Keratinocyte (primary cell): ENCODE measurements around the gene FBLN1. TPM values are rescaled to one million over a fixed set of nuclear protein-coding genes. Genes with fewer than 3 reads are reported as not detected.

Experiments
- DNase-seq: peaks from one replicate; pipeline ENCODE4 v3.0.0-alpha.2; 2011; ENCODE audit warnings: low read depth, missing footprints, low spot score
- FAIRE-seq: peaks from 2 replicates; lab custom pipeline; 2011; peaks lifted over from hg19 to GRCh38; lab: Jason Lieb, UNC
- H2AFZ ChIP-seq: 2 replicates; pipeline ENCODE4 v1.6.0; 2012; ENCODE audit warnings: low read length, control low read depth, inconsistent platforms; ENCODE audit not compliant: control insufficient read depth
- H3K27ac ChIP-seq: 2 replicates; pipeline ENCODE4 v1.5.1; 2011; ENCODE audit warnings: low read length; ENCODE audit not compliant: control insufficient read depth, insufficient read depth
- H3K27me3 ChIP-seq: 3 replicates; pipeline ENCODE4 v1.6.0; 2011; ENCODE audit warnings: low read length; ENCODE audit not compliant: control insufficient read depth, insufficient read depth; ENCODE audit errors: extremely low read depth
- H3K36me3 ChIP-seq, 2 experiments: 2 replicates in 1 of 2; 3 replicates in 1 of 2; pipeline ENCODE4 v1.5.1; 2011; ENCODE audit warnings: low read length in 2 of 2, mild to moderate bottlenecking in 1 of 2; ENCODE audit not compliant: control insufficient read depth in 2 of 2, insufficient read depth in 2 of 2; ENCODE audit errors: extremely low read depth in 1 of 2
- H3K4me1 ChIP-seq: 3 replicates; pipeline ENCODE4 v1.5.1; 2011; ENCODE audit warnings: low read length; ENCODE audit not compliant: control insufficient read depth, insufficient read depth; ENCODE audit errors: extremely low read depth
- H3K4me2 ChIP-seq: 3 replicates; pipeline ENCODE4 v1.6.0; 2011; ENCODE audit warnings: low read depth, low read length; ENCODE audit not compliant: control insufficient read depth, insufficient read depth; ENCODE audit errors: extremely low read depth
- H3K4me3 ChIP-seq, 3 experiments: fragments of 200-600 bp in 1 of 3; sonication (generic) in 1 of 3; 2 replicates in 2 of 3; 3 replicates in 1 of 3; pipeline ENCODE4 v1.5.1; 2011 to 2016; ENCODE audit warnings: low read length in 3 of 3, mild to moderate bottlenecking in 3 of 3, control low read depth in 2 of 3, inconsistent platforms in 1 of 3, low read depth in 1 of 3, mixed read lengths in 1 of 3, mixed run types in 1 of 3, moderate library complexity in 1 of 3; ENCODE audit not compliant: control insufficient read depth in 2 of 3, insufficient read depth in 2 of 3; ENCODE audit errors: extremely low read depth in 1 of 3
- H3K79me2 ChIP-seq: 2 replicates; pipeline ENCODE4 v1.6.0; 2012; ENCODE audit warnings: low read length; ENCODE audit not compliant: control insufficient read depth, insufficient read depth
- H3K9ac ChIP-seq: 3 replicates; pipeline ENCODE4 v1.6.0; 2011; ENCODE audit warnings: low read length; ENCODE audit not compliant: control insufficient read depth, insufficient read depth; ENCODE audit errors: extremely low read depth
- H3K9me1 ChIP-seq: 3 replicates; pipeline ENCODE4 v1.6.0; 2011; ENCODE audit warnings: low read length; ENCODE audit not compliant: control insufficient read depth, insufficient read depth; ENCODE audit errors: extremely low read depth
- H3K9me3 ChIP-seq: 2 replicates; pipeline ENCODE4 v1.5.1; 2012; ENCODE audit warnings: low read depth, low read length; ENCODE audit not compliant: control insufficient read depth
- H4K20me1 ChIP-seq: 3 replicates; pipeline ENCODE4 v1.6.0; 2011; ENCODE audit warnings: low read length; ENCODE audit not compliant: control insufficient read depth, insufficient read depth; ENCODE audit errors: extremely low read depth
- EZH2 ChIP-seq: IDR thresholded peaks from one replicate; pipeline ENCODE4 v1.6.1; 2012; ENCODE audit warnings: inconsistent platforms, mild to moderate bottlenecking, low read length, moderate library complexity
- dilution Hi-C: fragments of 300-500 bp; cut with MboI; formaldehyde crosslinking; loops from one replicate; pipeline ENCODE4 v1.7.0; 2020; ENCODE audit warnings: low sequenced_read_pairs; ENCODE audit not compliant: extremely low pct_ligation_motif_present
- polyA plus RNA-seq, 5 experiments: library from polyadenylated mRNA; depleted of rRNA in 3 of 5; stranded (reverse) in 3 of 5; stranded (forward) in 1 of 5; unstranded in 1 of 5; fragments of >200 nt; gene quantifications; 1 replicate in 1 of 5; 2 replicates in 3 of 5; 3 replicates in 1 of 5; pipeline versions ENCODE4 v1.2.1 to v1.2.3, GENCODE V29; 2011 to 2012; ENCODE audit warnings: missing spikeins in 2 of 5, low read depth in 1 of 5, low replicate concordance in 1 of 5
- TF ChIP-seq, protein P1 (sequence below), 3 experiments: IDR thresholded peaks in 1 of 3; conservative IDR thresholded peaks in 1 of 3; optimal IDR thresholded peaks in 1 of 3; 2 replicates in 2 of 3; 3 replicates in 1 of 3; pipeline versions ENCODE3 to v1.5.1; 2011; ENCODE audit warnings: low read length in 3 of 3, mild to moderate bottlenecking in 3 of 3, moderate library complexity in 2 of 3, control low read depth in 1 of 3, inconsistent platforms in 1 of 3; ENCODE audit not compliant: insufficient read depth in 2 of 3; ENCODE audit errors: extremely low read depth in 1 of 3

Gene FBLN1
- polyA plus RNA-seq, 1 donor (not counting 4 experiments of a cell fraction or from before 2014, with no cell fraction given) = 13.7 TPM

DNA sequence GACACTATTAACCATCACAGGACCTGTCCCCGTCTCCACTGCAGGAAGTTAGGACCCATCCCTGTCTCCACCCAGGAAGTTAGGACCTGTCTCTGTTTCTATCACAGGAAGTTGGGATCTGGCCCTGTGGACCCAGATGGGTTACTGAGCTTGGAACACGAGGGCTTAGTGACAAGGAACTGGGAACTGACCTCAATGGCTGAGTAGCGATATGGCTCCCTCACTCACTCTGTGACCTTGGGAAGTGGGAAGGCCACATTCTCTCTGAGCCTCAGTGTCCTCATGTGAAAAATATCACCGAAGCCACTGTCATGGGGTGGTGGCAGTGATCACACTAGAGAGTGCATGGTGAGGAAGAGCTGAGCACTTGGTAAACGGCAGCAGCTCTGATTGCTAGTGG is 59.4 kb downstream of the FBLN1 start:
- no peak for FAIRE-seq

DNA sequence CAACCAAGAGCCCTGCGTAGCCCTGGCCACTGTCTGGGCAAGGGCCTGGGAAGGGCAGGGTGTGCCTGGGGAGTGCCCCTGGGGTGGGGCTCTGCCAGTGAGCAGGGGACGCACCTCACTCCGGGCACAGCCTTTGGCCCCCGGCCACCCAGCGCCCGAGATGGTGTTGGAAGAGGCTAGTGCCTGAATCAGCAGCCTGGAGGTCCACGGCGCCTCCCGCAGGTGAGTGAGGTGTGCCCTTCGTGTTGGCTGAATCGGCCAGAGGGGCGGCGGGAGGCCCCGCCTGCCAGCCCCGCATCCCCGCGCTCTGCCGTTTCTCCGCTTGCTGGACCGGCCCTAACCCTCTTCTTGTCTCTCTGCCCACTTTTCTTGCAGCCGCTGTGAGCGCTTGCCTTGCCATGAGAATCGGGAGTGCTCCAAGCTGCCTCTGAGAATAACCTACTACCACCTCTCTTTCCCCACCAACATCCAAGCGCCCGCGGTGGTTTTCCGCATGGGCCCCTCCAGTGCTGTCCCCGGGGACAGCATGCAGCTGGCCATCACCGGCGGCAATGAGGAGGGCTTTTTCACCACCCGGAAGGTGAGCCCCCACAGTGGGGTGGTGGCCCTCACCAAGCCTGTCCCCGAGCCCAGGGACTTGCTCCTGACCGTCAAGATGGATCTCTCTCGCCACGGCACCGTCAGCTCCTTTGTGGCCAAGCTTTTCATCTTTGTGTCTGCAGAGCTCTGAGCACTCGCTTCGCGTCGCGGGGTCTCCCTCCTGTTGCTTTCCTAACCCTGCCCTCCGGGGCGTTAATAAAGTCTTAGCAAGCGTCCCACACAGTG is 60.1 kb downstream of the FBLN1 start:
- no peak for FAIRE-seq

More for the DNA sequence above, 59.4 kb downstream of the FBLN1 start:
- no peaks in the 10 kb centered on the region for H4K20me1 ChIP-seq
- no peak overlapping the region for H2AFZ ChIP-seq
- H3K27ac ChIP-seq = no peak overlapping the region
- H3K4me3 ChIP-seq = no peak overlapping the region
- H3K9me1 ChIP-seq = no peaks in the 10 kb centered on the region
- H3K9me3 ChIP-seq = no peaks in the 10 kb centered on the region
- H3K4me1 ChIP-seq = peaks cover 10% of the 10 kb centered on the region
- H3K36me3 ChIP-seq = no peaks in the 10 kb centered on the region
- H3K79me2 ChIP-seq = no peaks in the 10 kb centered on the region
- H3K27me3 ChIP-seq = no peaks in the 10 kb centered on the region
- H3K9ac ChIP-seq = no peak overlapping the region
- TF ChIP-seq EZH2 = no peak
- TF ChIP-seq, protein P1, sequence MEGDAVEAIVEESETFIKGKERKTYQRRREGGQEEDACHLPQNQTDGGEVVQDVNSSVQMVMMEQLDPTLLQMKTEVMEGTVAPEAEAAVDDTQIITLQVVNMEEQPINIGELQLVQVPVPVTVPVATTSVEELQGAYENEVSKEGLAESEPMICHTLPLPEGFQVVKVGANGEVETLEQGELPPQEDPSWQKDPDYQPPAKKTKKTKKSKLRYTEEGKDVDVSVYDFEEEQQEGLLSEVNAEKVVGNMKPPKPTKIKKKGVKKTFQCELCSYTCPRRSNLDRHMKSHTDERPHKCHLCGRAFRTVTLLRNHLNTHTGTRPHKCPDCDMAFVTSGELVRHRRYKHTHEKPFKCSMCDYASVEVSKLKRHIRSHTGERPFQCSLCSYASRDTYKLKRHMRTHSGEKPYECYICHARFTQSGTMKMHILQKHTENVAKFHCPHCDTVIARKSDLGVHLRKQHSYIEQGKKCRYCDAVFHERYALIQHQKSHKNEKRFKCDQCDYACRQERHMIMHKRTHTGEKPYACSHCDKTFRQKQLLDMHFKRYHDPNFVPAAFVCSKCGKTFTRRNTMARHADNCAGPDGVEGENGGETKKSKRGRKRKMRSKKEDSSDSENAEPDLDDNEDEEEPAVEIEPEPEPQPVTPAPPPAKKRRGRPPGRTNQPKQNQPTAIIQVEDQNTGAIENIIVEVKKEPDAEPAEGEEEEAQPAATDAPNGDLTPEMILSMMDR (optimal IDR thresholded peaks at IDR 0.05 in 1 of 3, IDR thresholded peaks at IDR 0.05 in 1 of 3, conservative IDR thresholded peaks at IDR 0.05 in 1 of 3; ENCODE audit: extremely low read depth in 1 of 3, insufficient read depth in 2 of 3, low read length in 3 of 3) = no peak
- dilution Hi-C loops = no loop called here
- H3K4me2 ChIP-seq = no peak overlapping the region
- DNase-seq = no peak

More for the DNA sequence above, 60.1 kb downstream of the FBLN1 start:
- DNase-seq = no peak
- Histone ChIP-seq H3K4me2 (no peak overlapping the region), H3K36me3 (no peaks in the 10 kb centered on the region), H3K4me3 (no peak overlapping the region), H3K9me3 (no peaks in the 10 kb centered on the region), H4K20me1 (no peaks in the 10 kb centered on the region), H3K9me1 (no peaks in the 10 kb centered on the region), H3K27ac (no peak overlapping the region), H3K4me1 (peaks cover 7% of the 10 kb centered on the region), H2AFZ (no peak overlapping the region), H3K27me3 (no peaks in the 10 kb centered on the region), H3K79me2 (no peaks in the 10 kb centered on the region), H3K9ac (no peak overlapping the region)
- dilution Hi-C loops = no loop called here
- TF ChIP-seq, protein P1 (optimal IDR thresholded peaks at IDR 0.05 in 1 of 3, IDR thresholded peaks at IDR 0.05 in 1 of 3, conservative IDR thresholded peaks at IDR 0.05 in 1 of 3; ENCODE audit: extremely low read depth in 1 of 3, insufficient read depth in 2 of 3, low read length in 3 of 3) = no peak
- no peak for TF ChIP-seq EZH2
